ENCODE data around the gene RAB11FIP4.

- TF ChIP-seq ZNF48 (tag by site-specific recombination; IDR thresholded peaks at IDR 0.05) (no peak), CTCF (tag by site-specific recombination; IDR thresholded peaks at IDR 0.05) (no peak), ZNF776 (tag by site-specific recombination; IDR thresholded peaks at IDR 0.05; ENCODE audit: borderline replicate concordance) (no peak), ZNF830 (tag by site-specific recombination; IDR thresholded peaks at IDR 0.05; ENCODE audit: low read depth) (no peak), ZNF664 (tag by site-specific recombination; IDR thresholded peaks at IDR 0.05) (no peak), ZFP41 (tag by site-specific recombination; IDR thresholded peaks at IDR 0.05; ENCODE audit: borderline replicate concordance) (no peak), SP3 (tag by site-specific recombination; IDR thresholded peaks at IDR 0.05) (no peak), ATF2 (tag by site-specific recombination; IDR thresholded peaks at IDR 0.05; ENCODE audit: low read depth) (no peak), ZNF473 (tag by site-specific recombination; IDR thresholded peaks at IDR 0.05) (no peak)
Measured at GRCh38 chr17:31566247-31566991, 174.9 kb downstream of the RAB11FIP4 start.

Measured in HEK293 (cell line).